Tibial nerve (tissue), 4 donors: ENCODE measurements around the gene RAET1L.

Source experiments
- CTCF ChIP-seq, 5 experiments: fragments of 200-600 bp in 3 of 5; fragments of 450-650 bp in 2 of 5; sonication (generic) in 3 of 5; IDR thresholded peaks; one replicate each; pipeline ENCODE4 v1.5.1; 2016 to 2019; ENCODE audit warnings: antibody characterized with exemption in 5 of 5, mild to moderate bottlenecking in 3 of 5, moderate library complexity in 2 of 5
- EP300 ChIP-seq, 2 donors: sonication (generic); formaldehyde crosslinking; IDR thresholded peaks; one replicate each; pipeline ENCODE4 v1.6.1; 2017; ENCODE audit warnings: antibody characterized with exemption in 2 of 2, mild to moderate bottlenecking in 1 of 2
- POLR2A ChIP-seq, 2 donors: fragments of 450-650 bp; IDR thresholded peaks; one replicate each; pipeline ENCODE4 v1.6.1; 2017; ENCODE audit warnings: antibody characterized with exemption in 2 of 2, mild to moderate bottlenecking in 2 of 2, moderate library complexity in 2 of 2

GRCh38 chr6:150033207-150033771, 8.0 kb upstream of the RAET1L start:
- TF ChIP-seq CTCF (IDR thresholded peaks at IDR 0.05) (no peak), EP300 (IDR thresholded peaks at IDR 0.05) (no peak), POLR2A (IDR thresholded peaks at IDR 0.05) (no peak)
